Parathyroid adenoma (tissue), 2 donors: ENCODE measurements around the gene CLEC4M.

Experiments used
- H2AFZ ChIP-seq: fragments of 300-600 bp; sonication (generic); one replicate; pipeline ENCODE4 v1.7.0; 2017; ENCODE audit warnings: antibody characterized with exemption, mild to moderate bottlenecking
- H3K27ac ChIP-seq: fragments of 300-600 bp; sonication (generic); one replicate; pipeline ENCODE4 v1.7.0; 2017
- H3K27me3 ChIP-seq: fragments of 300-600 bp; sonication (generic); one replicate; pipeline ENCODE4 v1.7.0; 2017; ENCODE audit warnings: low read length; ENCODE audit not compliant: control insufficient read depth, insufficient read depth
- H3K36me3 ChIP-seq: fragments of 300-600 bp; sonication (generic); one replicate; pipeline ENCODE4 v1.7.0; 2017; ENCODE audit warnings: low read length; ENCODE audit not compliant: control insufficient read depth, insufficient read depth
- H3K4me1 ChIP-seq: fragments of 300-600 bp; sonication (generic); one replicate; pipeline ENCODE4 v1.7.0; 2017; ENCODE audit warnings: control low read depth
- H3K4me2 ChIP-seq: fragments of 300-600 bp; sonication (generic); one replicate; pipeline ENCODE4 v1.7.0; 2017; ENCODE audit warnings: low read length
- H3K4me3 ChIP-seq: fragments of 300-600 bp; sonication (generic); one replicate; pipeline ENCODE4 v1.7.0; 2017; ENCODE audit warnings: low read depth, low read length
- H3K79me2 ChIP-seq: fragments of 300-600 bp; sonication (generic); one replicate; pipeline ENCODE4 v1.7.0; 2017; ENCODE audit warnings: control low read depth
- H3K9ac ChIP-seq: fragments of 300-600 bp; sonication (generic); one replicate; pipeline ENCODE4 v1.7.0; 2017; ENCODE audit warnings: mild to moderate bottlenecking
- H3K9me3 ChIP-seq: fragments of 300-600 bp; sonication (generic); one replicate; pipeline ENCODE4 v1.7.0; 2017; ENCODE audit warnings: low read length; ENCODE audit not compliant: control insufficient read depth
- CTCF ChIP-seq: fragments of 300-600 bp; sonication (generic); IDR thresholded peaks from one replicate; pipeline ENCODE4 v1.7.0; 2017; ENCODE audit warnings: antibody characterized with exemption, mild to moderate bottlenecking
- donor health status: primary hyperparathyroidism.

CLEC4M gene

DNA sequence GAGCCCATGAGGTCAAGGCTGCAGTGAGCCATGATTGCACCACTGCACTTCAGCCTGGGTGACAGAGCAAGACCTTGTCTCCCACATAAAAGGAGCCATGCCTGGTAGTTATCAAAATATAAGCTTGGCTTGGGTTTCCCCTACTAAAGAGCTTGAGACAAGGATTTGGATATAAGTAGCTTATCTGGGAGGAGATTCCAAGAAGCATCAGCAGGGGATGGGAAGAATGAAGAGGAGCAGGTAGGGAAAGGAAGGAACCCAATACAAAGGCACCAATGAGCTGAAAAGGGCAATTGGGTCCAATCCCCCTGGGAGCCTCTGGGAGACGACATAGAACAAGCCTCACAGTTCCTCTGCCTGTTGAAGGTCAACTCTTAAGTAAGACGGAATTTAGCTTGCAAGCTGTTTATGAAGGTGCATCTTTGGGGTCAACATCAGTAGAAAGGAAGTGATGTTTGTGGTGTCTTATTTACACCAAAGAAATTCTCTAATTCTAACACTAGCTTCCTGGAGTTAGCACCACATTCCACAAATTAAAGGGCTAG is 23.8 kb upstream of the CLEC4M start:
- H3K27me3 ChIP-seq = no peaks in the 10 kb centered on the region
- H3K79me2 ChIP-seq = no peaks in the 10 kb centered on the region
- H3K9me3 ChIP-seq = no peaks in the 10 kb centered on the region
- no peak overlapping the region for H3K27ac ChIP-seq
- TF ChIP-seq CTCF = no peak
- H3K4me2 ChIP-seq = no peak overlapping the region
- H2AFZ ChIP-seq = no peak overlapping the region
- H3K4me1 ChIP-seq = no peaks in the 10 kb centered on the region
- no peaks in the 10 kb centered on the region for H3K36me3 ChIP-seq
- H3K9ac ChIP-seq = no peak overlapping the region
- no peak overlapping the region for H3K4me3 ChIP-seq

GRCh38 chr19:7739801-7740681 is 23.0 kb upstream of the CLEC4M start:
- H3K27ac ChIP-seq = no peak overlapping the region
- H3K36me3 ChIP-seq = no peaks in the 10 kb centered on the region
- H2AFZ ChIP-seq = no peak overlapping the region
- H3K9ac ChIP-seq = no peak overlapping the region
- H3K79me2 ChIP-seq = no peaks in the 10 kb centered on the region
- no peak for TF ChIP-seq CTCF
- no peak overlapping the region for H3K4me3 ChIP-seq
- no peaks in the 10 kb centered on the region for H3K27me3 ChIP-seq
- H3K4me2 ChIP-seq = no peak overlapping the region
- no peaks in the 10 kb centered on the region for H3K4me1 ChIP-seq
- H3K9me3 ChIP-seq = no peaks in the 10 kb centered on the region

- H3K79me2 ChIP-seq = no peaks in the 10 kb centered on the region
- no peaks in the 10 kb centered on the region for H3K36me3 ChIP-seq
- no peak overlapping the region for H2AFZ ChIP-seq
- H3K4me2 ChIP-seq = no peak overlapping the region
- H3K4me3 ChIP-seq = no peak overlapping the region
- no peaks in the 10 kb centered on the region for H3K27me3 ChIP-seq
- TF ChIP-seq CTCF = no peak
- no peak overlapping the region for H3K9ac ChIP-seq
- no peaks in the 10 kb centered on the region for H3K4me1 ChIP-seq
- no peak overlapping the region for H3K27ac ChIP-seq
- no peaks in the 10 kb centered on the region for H3K9me3 ChIP-seq
Measured at GRCh38 chr19:7740682-7741054, 22.4 kb upstream of the CLEC4M start.

- H3K4me1 ChIP-seq = no peaks in the 10 kb centered on the region
- H3K27ac ChIP-seq = no peak overlapping the region
- H3K9me3 ChIP-seq = no peaks in the 10 kb centered on the region
- no peaks in the 10 kb centered on the region for H3K27me3 ChIP-seq
- H3K79me2 ChIP-seq = no peaks in the 10 kb centered on the region
- H3K9ac ChIP-seq = no peak overlapping the region
- no peak for TF ChIP-seq CTCF
- no peak overlapping the region for H3K4me2 ChIP-seq
- H3K36me3 ChIP-seq = no peaks in the 10 kb centered on the region
- no peak overlapping the region for H3K4me3 ChIP-seq
- no peak overlapping the region for H2AFZ ChIP-seq
Measured at GRCh38 chr19:7742575-7742974, 20.5 kb upstream of the CLEC4M start.

DNA sequence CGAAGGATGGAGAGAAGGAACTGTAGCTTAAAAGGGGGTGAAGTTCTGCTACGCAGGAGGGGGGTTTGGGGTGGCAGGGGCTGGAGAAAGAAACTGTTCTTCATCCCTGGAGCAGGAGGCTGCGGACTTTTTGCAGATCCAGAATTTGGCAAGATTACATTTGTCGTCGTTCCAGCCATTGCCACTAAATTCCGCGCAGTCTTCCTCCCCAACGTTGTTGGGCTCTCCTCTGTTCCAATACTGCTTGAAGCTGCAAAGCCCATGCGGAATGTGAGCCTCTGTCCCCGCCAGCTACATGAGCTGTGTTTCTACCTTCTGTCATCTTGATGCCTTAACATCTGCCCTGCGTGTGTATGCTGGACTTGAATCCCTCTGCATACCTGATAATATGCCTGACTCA is 20.1 kb upstream of the CLEC4M start:
- Histone ChIP-seq H3K4me3 (no peak overlapping the region), H3K36me3 (no peaks in the 10 kb centered on the region), H3K27ac (no peak overlapping the region), H3K4me1 (no peaks in the 10 kb centered on the region), H3K79me2 (no peaks in the 10 kb centered on the region), H3K9ac (no peak overlapping the region), H3K4me2 (no peak overlapping the region), H3K9me3 (no peaks in the 10 kb centered on the region), H3K27me3 (no peaks in the 10 kb centered on the region), H2AFZ (no peak overlapping the region)
- no peak for TF ChIP-seq CTCF
